ENCODE measurements around the gene SDE2.

The SDE2 gene

DNA sequence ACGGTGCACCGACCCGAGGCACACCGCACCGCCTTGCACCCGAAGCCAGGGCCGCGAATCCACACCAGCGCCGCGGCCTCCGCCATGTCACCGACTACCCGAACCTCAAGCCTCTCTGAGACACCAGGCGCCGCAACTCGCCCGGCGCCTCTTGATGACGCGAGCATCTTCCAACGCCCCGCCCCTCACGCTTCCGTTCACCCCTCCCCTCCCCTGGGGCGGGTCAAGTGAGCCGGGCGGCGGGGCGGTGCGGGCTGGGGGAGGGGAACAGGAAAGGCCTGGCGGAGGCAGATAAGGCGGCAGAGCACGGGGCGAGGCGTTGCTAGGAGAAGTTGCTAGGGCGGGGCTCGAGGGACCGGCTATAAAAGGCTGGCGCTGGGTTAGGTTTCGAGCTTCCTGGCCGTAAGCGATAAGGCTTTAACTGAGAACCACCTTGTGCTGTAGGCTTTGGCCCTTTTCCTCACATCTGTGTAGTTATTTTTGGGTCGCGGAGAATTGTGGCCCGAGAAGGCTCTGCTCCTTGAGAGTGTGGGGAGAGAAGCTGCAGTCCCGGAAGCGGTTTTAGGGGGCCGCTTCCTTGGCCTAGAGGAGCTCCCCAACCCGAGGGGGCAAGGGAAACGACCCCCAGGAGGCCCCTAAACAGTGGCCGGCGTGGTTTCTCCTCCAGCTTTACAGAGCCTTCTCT lies at the start of gene SDE2:
TSS of gene SDE2 (minus strand) at position 117 of the 685 bp plus-strand sequence. CDS start at position 86, 31 bp downstream.
- peak; percentile 99 for DNase-seq
- Mint-ChIP-seq H3K4me1 (peaks cover 42 to 68% of the 10 kb centered on the region in 2 donors), H3K27me3 (no peaks in the 10 kb centered on the region), H3K27ac (peak within 1 kb of the TSS; percentile 100), H3K9me3 (peaks cover 1 to 5% of the 10 kb centered on the region in 2 donors), H3K36me3 (peaks cover 15 to 17% of the 10 kb centered on the region in 2 donors), H3K4me3 (peak within 1 kb of the TSS; percentile 92 to 100)
- peak; percentile 72 to 78 for ATAC-seq (replicated peaks)

DNA sequence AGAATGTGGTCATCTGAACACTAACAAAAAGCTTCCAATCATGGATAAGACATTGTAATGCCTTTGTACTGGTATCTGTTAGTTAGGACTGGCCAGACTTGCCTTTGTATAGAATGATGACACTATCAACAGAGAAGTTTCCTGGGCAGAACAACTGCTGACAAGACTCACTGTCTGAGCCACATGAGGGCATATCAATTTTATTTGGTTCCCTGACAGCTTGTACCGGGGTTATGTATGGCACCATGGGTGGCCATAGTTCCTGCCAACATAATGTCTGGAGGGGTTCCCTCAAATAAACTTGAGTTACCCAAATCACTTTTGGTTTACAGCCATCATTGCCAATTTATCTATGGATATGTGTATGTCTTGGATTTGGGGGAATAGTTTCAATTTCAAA lies 49.7 kb upstream of the SDE2 start:
- Mint-ChIP-seq H3K27ac (no peak overlapping the region), H3K4me3 (no peak overlapping the region), H3K27me3 (no peaks in the 10 kb centered on the region), H3K36me3 (peaks cover 0 to 2% of the 10 kb centered on the region in 2 donors), H3K9me3 (no peaks in the 10 kb centered on the region), H3K4me1 (peaks cover 1 to 6% of the 10 kb centered on the region in 2 donors)
- ATAC-seq (replicated peaks) (no peak), DNase-seq (no peak)

DNA sequence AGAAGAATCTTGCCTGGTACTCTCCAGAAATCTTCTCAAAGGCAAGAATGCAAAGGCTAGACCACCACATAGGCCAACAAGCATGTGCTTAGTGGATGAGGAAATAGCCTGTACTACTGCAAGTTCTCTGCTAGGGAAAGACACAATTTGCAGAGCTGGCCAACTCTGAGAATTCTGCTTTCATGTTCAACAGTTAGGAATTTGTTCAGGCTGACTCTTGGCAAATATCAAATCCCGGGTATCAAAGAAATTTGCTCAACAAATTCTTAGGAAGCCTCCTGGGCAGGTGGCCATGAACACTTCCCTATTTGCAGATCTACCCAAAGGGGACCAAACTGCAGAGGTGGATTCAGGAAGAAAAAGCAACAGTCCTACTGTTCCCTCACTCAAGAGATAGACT lies 48.4 kb upstream of the SDE2 start:
- Mint-ChIP-seq H3K4me3 (no peak overlapping the region), H3K27ac (no peak overlapping the region), H3K9me3 (no peaks in the 10 kb centered on the region), H3K27me3 (no peaks in the 10 kb centered on the region), H3K4me1 (peaks cover 2 to 6% of the 10 kb centered on the region in 2 donors), H3K36me3 (no peaks in the 10 kb centered on the region)
- DNase-seq (no peak), ATAC-seq (replicated peaks) (no peak)

DNA sequence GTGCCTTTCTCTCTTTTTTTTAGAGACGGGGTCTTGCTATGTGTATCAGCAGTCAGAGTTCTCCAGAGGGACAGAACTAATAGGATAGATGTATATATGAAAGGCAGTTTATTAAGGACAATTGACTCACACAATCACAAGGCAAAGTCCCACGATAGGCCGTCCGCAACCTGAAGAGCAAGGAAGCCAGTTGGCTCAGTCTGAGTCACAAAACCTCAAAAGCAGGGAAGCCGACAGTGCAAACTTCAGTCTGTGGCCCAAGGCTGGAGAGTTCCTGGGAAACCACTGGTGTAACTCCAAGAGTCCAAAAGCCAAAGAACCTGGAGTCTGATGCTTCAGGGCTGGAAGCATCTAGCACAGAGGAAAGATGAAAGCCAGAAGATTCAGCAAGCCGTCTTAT lies 47.1 kb upstream of the SDE2 start:
- no peak for ATAC-seq (replicated peaks)
- H3K4me1 Mint-ChIP-seq: peaks cover 5 to 6% of the 10 kb centered on the region in 2 donors
- H3K27me3 Mint-ChIP-seq: no peaks in the 10 kb centered on the region
- H3K9me3 Mint-ChIP-seq: no peaks in the 10 kb centered on the region
- no peak for DNase-seq
- H3K4me3 Mint-ChIP-seq: no peak overlapping the region
- H3K27ac Mint-ChIP-seq: no peak overlapping the region
- H3K36me3 Mint-ChIP-seq: no peaks in the 10 kb centered on the region

DNA sequence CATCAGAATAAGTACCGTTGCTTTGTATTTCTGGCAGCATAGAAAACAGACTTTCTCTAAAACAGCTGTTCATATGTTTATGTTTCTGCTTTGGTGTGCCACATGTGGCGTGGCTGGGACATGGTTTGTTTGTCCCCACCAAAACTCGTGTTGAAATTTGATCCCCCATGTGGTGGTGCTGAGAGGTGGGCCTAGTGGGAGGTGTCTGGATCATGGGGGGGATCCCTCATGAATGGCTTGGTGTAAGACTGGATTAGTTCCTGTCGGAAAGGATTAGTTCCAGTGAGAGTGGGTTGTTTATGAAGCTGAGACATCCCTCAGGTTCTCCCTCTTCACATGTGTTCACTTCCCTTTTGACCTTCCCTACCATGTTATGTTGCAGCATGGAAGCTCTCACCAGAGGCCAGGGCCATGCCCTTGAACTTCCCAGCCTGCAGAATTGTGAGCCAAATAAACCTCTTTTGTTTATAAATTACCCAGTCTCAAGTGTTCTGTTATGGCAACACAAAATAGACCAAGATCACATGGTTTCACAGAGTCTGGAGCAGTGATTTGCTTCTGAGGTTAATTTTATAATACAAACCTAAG lies 45.5 kb upstream of the SDE2 start:
- Mint-ChIP-seq H3K36me3 (no peaks in the 10 kb centered on the region), H3K27ac (no peak overlapping the region), H3K4me1 (peaks cover 5 to 6% of the 10 kb centered on the region in 2 donors), H3K27me3 (no peaks in the 10 kb centered on the region), H3K4me3 (no peak overlapping the region), H3K9me3 (no peaks in the 10 kb centered on the region)
- ATAC-seq (replicated peaks) (no peak), DNase-seq (no peak)

DNA sequence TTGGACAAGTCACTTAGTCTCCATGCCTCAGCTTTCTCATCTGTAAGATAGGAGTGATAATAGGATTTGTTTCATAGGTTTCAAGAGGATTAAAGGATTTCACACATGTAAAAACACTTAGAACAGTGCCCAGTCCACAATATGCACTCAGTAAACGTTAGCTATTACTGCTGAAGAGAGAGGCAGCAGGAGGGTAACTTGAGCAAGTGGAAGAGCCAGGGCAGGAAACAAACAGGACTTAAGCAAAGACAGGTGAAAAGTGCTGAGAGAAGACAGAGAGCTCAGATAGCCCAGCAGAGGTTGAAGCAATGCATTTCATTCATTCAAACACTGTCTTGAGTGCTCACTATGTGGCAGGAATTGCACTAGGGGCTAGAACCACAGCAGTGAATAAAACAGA lies 42.3 kb upstream of the SDE2 start:
- Mint-ChIP-seq H3K27me3 (no peaks in the 10 kb centered on the region), H3K27ac (no peak overlapping the region), H3K4me1 (peaks cover 0 to 5% of the 10 kb centered on the region in 2 donors), H3K4me3 (no peak overlapping the region), H3K9me3 (no peaks in the 10 kb centered on the region), H3K36me3 (no peaks in the 10 kb centered on the region)
- ATAC-seq (replicated peaks): no peak
- DNase-seq: no peak

DNA sequence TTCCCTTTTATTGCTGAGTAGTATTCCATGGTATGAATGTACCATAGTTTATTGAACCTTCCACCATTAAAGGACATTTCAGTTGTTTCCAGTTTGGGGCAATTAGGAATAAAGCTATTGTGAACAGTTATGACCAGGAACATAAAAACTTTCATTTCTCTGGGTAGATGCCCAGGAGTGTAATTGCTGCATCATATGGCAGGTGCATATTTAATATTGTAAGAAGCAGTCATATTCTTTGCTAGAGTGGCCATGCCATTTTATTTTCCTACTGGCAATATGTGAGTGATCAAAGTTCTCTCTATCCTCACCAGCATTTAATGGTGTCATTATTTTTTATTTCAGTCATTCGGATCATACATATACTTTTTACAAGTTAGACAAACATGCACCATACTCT lies 39.5 kb upstream of the SDE2 start:
- H3K4me1 Mint-ChIP-seq: peaks cover 8 to 18% of the 10 kb centered on the region in 2 donors
- H3K9me3 Mint-ChIP-seq: no peaks in the 10 kb centered on the region
- no peak for ATAC-seq (replicated peaks)
- H3K27ac Mint-ChIP-seq: no peak overlapping the region
- no peak for DNase-seq
- no peaks in the 10 kb centered on the region for H3K36me3 Mint-ChIP-seq
- H3K27me3 Mint-ChIP-seq: no peaks in the 10 kb centered on the region
- no peak overlapping the region for H3K4me3 Mint-ChIP-seq

DNA sequence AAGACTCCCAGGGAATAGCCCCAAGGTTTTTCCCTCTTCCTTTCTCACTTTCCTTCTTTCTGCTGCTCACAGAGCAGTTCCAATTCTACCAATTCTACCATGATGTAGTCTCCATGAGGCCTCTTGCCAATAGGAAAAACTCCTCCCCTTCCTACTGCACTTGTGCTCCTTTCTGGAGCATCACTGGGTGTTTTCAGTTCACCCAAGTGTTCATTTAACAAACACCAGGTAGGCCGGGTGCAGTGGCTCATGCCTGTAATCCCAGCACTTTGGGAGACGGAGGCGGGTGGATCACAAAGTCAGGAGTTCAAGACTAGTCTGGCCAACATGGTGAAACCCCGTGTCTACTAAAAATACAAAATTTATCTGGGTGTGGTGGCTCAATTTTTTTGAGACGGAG lies 36.8 kb upstream of the SDE2 start:
- peaks cover 16 to 38% of the 10 kb centered on the region in 2 donors for H3K4me1 Mint-ChIP-seq
- no peak for ATAC-seq (replicated peaks)
- no peaks in the 10 kb centered on the region for H3K27me3 Mint-ChIP-seq
- DNase-seq: no peak
- no peak overlapping the region for H3K4me3 Mint-ChIP-seq
- no peaks in the 10 kb centered on the region for H3K36me3 Mint-ChIP-seq
- H3K9me3 Mint-ChIP-seq: no peaks in the 10 kb centered on the region
- H3K27ac Mint-ChIP-seq: no peak overlapping the region

DNA sequence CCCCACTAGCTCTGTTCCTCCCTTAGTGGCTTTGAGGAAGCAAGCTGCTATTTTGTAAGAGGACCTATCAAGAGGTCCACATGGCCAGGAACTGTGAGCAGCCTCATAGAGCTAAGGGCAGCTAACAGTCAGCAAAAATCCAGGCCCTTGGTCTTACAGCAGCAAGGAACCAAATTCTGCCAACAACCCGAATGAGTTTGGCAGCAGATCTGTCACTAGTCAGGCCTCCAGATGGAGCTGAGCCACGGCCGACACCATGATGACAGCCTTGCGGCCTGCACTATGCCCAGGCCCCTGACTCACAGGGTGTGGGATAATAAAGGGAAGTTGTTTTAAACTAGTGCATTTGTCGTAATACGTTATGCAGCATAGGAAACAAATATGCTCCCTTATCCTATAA lies 35.3 kb upstream of the SDE2 start:
- Mint-ChIP-seq H3K27ac (no peak overlapping the region), H3K4me3 (no peak overlapping the region), H3K36me3 (no peaks in the 10 kb centered on the region), H3K9me3 (no peaks in the 10 kb centered on the region), H3K4me1 (peaks cover 26 to 53% of the 10 kb centered on the region in 2 donors), H3K27me3 (no peaks in the 10 kb centered on the region)
- ATAC-seq (replicated peaks) (peak; percentile 61 to 74), DNase-seq (no peak)

DNA sequence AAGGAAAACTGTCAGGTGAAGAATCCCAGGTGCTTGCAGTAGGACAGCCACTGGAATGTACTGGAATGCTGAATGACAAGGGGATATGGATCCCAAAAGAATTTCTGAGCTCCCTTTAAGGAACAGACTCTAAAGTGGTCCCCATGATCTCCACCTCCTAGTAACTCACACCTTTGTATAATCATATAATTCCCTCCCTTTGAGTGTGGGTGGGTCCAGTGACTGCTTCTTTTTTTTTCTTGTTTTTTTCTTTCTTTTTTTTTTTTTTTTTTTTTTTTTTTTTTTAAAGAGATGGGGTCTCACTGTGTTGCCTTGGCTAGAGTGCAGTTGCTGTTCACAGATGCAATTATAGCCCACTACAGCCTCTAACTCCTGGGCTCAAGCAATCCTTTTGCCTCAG lies 34.8 kb upstream of the SDE2 start:
- H3K4me3 Mint-ChIP-seq: no peak overlapping the region

DNA sequence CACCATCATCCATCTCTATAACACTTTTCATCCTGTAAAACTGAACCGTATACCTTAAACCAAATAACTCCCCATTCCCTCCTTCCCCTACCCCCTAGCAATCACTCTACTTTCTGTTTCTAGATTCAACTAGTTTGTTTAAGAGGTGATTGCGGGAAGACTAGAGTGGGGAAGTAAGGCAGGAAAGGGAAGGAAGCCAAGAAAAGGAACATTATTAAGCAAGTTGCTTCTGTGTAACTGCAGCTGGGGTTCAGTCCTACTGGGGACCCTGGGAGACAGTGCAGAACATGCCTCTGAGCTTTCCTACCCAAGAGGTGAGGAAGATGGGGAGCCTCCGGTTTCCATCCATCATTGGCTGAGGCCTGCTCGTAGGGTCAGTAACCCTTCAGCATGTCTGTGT lies 34.4 kb upstream of the SDE2 start:
- Mint-ChIP-seq H3K4me1 (peaks cover 35 to 62% of the 10 kb centered on the region in 2 donors), H3K4me3 (no peak overlapping the region), H3K27ac (peak overlapping the region; percentile 54), H3K27me3 (no peaks in the 10 kb centered on the region), H3K36me3 (no peaks in the 10 kb centered on the region), H3K9me3 (no peaks in the 10 kb centered on the region)
- ATAC-seq (replicated peaks) (no peak), DNase-seq (no peak)

More for the DNA sequence above, 34.8 kb upstream of the SDE2 start:
- H3K9me3 Mint-ChIP-seq: no peaks in the 10 kb centered on the region
- no peak overlapping the region for H3K27ac Mint-ChIP-seq
- H3K27me3 Mint-ChIP-seq: no peaks in the 10 kb centered on the region
- DNase-seq: no peak
- no peaks in the 10 kb centered on the region for H3K36me3 Mint-ChIP-seq
- peaks cover 31 to 58% of the 10 kb centered on the region in 2 donors for H3K4me1 Mint-ChIP-seq
- no peak for ATAC-seq (replicated peaks)

DNA sequence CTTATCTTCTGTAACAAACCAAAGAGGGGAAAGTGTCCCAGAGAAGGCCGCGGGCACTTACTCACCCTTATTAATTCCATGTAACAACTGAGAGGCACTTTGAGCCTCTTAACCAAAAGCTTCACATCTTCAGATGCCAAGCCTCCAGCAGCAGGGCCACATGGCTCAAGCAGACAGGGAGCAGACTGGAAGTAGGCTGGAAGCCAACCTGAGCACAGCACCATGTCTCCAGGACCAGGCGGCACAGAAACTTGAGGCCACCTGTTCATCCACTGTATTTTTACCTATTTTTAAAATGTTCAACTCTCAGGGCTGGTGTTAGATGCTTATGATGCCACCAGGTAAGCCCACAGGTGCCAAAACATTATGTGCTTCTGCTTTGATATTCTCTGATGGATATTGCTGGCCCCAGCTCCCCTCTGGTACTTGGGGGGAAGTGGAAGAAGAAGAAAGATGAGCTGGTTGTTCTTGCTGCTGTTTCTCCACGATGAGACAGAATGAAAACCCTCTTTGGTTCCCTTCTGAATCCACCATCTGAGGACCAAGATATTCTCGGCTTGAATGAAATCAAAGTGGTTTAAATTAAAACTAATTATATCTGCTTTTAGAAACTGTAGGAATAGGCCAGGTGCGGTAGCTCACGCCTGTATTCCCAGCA lies 30.6 kb upstream of the SDE2 start:
- DNase-seq (no peak), ATAC-seq (replicated peaks) (peak; percentile 52 to 61)
- no peaks in the 10 kb centered on the region for H3K9me3 Mint-ChIP-seq
- peaks cover 45 to 62% of the 10 kb centered on the region in 2 donors for H3K4me1 Mint-ChIP-seq
- H3K4me3 Mint-ChIP-seq: peak overlapping the region; percentile 57 to 62
- no peaks in the 10 kb centered on the region for H3K36me3 Mint-ChIP-seq
- H3K27me3 Mint-ChIP-seq: no peaks in the 10 kb centered on the region
- peak overlapping the region; percentile 95 for H3K27ac Mint-ChIP-seq

DNA sequence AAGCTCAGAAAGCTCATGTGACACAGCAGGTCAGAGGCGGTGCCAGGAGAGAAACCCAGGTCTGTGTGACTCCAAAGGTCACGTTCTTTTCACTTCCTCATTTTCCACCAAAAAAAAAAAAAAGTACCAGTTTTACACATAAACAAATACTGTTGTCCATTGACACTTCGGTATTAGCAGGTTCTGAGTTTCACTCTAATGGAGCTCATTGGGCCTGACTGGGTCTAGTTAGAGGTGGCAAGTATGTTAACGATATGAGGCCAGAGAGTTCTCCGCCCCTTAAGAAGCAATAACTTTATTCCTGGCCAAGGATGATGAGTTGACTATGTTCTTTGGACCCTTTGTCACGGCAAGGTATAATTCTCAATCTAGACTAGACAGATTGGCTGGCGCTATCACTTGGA lies 30.0 kb upstream of the SDE2 start:
- H3K27ac Mint-ChIP-seq: peak overlapping the region; percentile 95
- peak; percentile 87 to 90 for ATAC-seq (replicated peaks)
- no peaks in the 10 kb centered on the region for H3K9me3 Mint-ChIP-seq
- no peaks in the 10 kb centered on the region for H3K27me3 Mint-ChIP-seq
- H3K36me3 Mint-ChIP-seq: no peaks in the 10 kb centered on the region
- DNase-seq: peak; percentile 58
- H3K4me3 Mint-ChIP-seq: peak overlapping the region; percentile 39 to 62
- peaks cover 42 to 57% of the 10 kb centered on the region in 2 donors for H3K4me1 Mint-ChIP-seq

DNA sequence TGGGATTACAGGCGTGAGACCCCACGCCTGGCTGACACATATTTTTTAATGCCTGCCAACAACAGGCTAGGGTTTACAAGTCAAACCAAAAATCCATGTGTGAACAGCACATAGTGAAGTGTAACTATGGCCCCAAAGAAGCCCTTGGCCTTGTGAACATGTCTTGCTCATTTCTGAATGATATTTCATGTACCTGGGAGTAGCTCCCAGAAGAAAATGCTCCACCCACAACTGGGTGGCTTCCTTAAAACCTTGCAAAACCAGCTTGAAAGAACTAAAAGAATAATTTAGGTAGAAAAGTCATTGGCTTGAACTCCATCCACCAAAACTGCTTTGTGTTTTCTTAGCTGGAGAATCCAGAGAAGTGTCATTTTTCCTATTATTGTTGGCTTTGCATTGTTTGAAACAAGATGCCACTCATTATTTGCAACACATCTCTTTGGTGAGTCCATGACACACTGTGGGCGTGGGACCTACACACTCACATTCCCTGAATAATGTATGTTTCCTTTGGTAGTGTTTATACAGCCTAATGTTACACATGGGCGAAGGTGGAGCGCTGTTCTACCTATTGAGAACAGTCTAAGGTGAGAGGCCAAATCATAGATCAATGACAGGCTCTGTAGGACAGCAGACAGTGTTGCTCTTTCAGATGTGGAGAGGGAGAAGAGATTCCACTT lies 28.5 kb upstream of the SDE2 start:
- H3K36me3 Mint-ChIP-seq: no peaks in the 10 kb centered on the region
- no peak overlapping the region for H3K4me3 Mint-ChIP-seq
- peak overlapping the region; percentile 95 for H3K27ac Mint-ChIP-seq
- H3K27me3 Mint-ChIP-seq: no peaks in the 10 kb centered on the region
- no peak for DNase-seq
- peaks cover 38 to 49% of the 10 kb centered on the region in 2 donors for H3K4me1 Mint-ChIP-seq
- H3K9me3 Mint-ChIP-seq: no peaks in the 10 kb centered on the region
- no peak for ATAC-seq (replicated peaks)
